HCT116 (cell line): ENCODE measurements around the gene ITPK1. TPM values are rescaled to one million over a fixed set of nuclear protein-coding genes. Genes with fewer than 3 reads are reported as not detected.

Experiments
- ATAC-seq: fragments of 200-7000 bp; cut with Tn5 transposase; 2 replicates; pipeline ENCODE4 v1.9.1; 2020; ENCODE audit warnings: mild to moderate bottlenecking, moderate library complexity
- BruUV-seq: library from RNA; stranded (reverse); fragments of 400-500 nt; replicated peaks from 2 replicates; lab custom pipeline; 2021; lab: Mats Ljungman, UMichigan
- CTCF ChIA-PET: fragments of 300-600 bp; sonication (Branson Sonifier 250); formaldehyde crosslinking; loops from one replicate; lab custom pipeline; 2021; ENCODE audit warnings: antibody characterized with exemption; lab: Charles Lee
- POLR2A ChIA-PET: fragments of 300-600, 350-600 bp; sonication (Branson Sonifier 250); formaldehyde crosslinking; loops from one replicate; lab custom pipeline; 2021; ENCODE audit warnings: antibody characterized with exemption; lab: Charles Lee
- RAD21 ChIA-PET, 2 experiments: fragments of 300-600 bp; sonication (Branson Sonifier 250); formaldehyde crosslinking; loops; one replicate each; lab custom pipeline; 2023; ENCODE audit warnings: low total read pairs in 2 of 2; ENCODE audit not compliant: uncharacterized antibody in 2 of 2, unreplicated experiment in 2 of 2, low non-redundant PET in 1 of 2; lab: Charles Lee
- DNase-seq: peaks from one replicate; pipeline ENCODE4 v3.0.0-alpha.2; 2010; ENCODE audit warnings: low read depth, low spot score
- H2AFZ ChIP-seq: fragments of 200-600 bp; shearing (Covaris generic), sonication (generic); 2 replicates; pipeline ENCODE4 v1.6.1; 2017; ENCODE audit warnings: low read depth, mixed run types, mixed read lengths, antibody characterized with exemption, low read length; ENCODE audit not compliant: poor library complexity, severe bottlenecking
- H3K27ac ChIP-seq: 2 replicates; pipeline ENCODE4 v1.5.1; 2012; ENCODE audit warnings: low read depth, low read length
- H3K27me3 ChIP-seq: fragments of 200-600 bp; sonication (generic); 2 replicates; pipeline ENCODE4 v1.6.1; 2016; ENCODE audit warnings: mixed run types, low read length, mixed read lengths; ENCODE audit not compliant: insufficient read depth
- H3K36me3 ChIP-seq, 2 experiments: fragments of 200-500 bp in 1 of 2; fragments of 200-600 bp in 1 of 2; sonication (Bioruptor generic) in 1 of 2; sonication (generic) in 1 of 2; 2 replicates each; pipeline versions ENCODE4 v1.5.1 to v1.6.1; 2014 to 2016; ENCODE audit warnings: low read length in 2 of 2, inconsistent platforms in 1 of 2, mixed read lengths in 1 of 2, mixed run types in 1 of 2; ENCODE audit not compliant: insufficient read depth in 2 of 2, control insufficient read depth in 1 of 2
- H3K4me1 ChIP-seq, 2 experiments: fragments of 200-600 bp in 1 of 2; sonication (generic) in 1 of 2; 2 replicates each; pipeline versions ENCODE4 v1.5.1 to v1.6.1; 2012 to 2017; ENCODE audit warnings: low read length in 2 of 2, inconsistent platforms in 1 of 2, mild to moderate bottlenecking in 1 of 2, mixed read lengths in 1 of 2, mixed run types in 1 of 2, moderate library complexity in 1 of 2; ENCODE audit not compliant: insufficient read depth in 2 of 2, control insufficient read depth in 1 of 2
- H3K4me2 ChIP-seq: fragments of 200-600 bp; sonication (generic); 2 replicates; pipeline ENCODE4 v1.6.1; 2017; ENCODE audit warnings: mixed run types, low read length, mixed read lengths
- H3K4me3 ChIP-seq, 2 experiments: fragments of 200-600 bp in 1 of 2; sonication (generic) in 1 of 2; replicated peaks in 1 of 2; 2 replicates each; pipeline ENCODE4 v1.5.1; 2011 to 2016; ENCODE audit warnings: low read length in 2 of 2, control low read depth in 1 of 2, low read depth in 1 of 2, mild to moderate bottlenecking in 1 of 2, mixed read lengths in 1 of 2, mixed run types in 1 of 2
- H3K79me2 ChIP-seq: fragments of 200-600 bp; sonication (generic); 2 replicates; pipeline ENCODE4 v1.6.1; 2017; ENCODE audit warnings: mild to moderate bottlenecking, mixed run types, low read length, moderate library complexity, mixed read lengths; ENCODE audit not compliant: insufficient read depth
- H3K9ac ChIP-seq: fragments of 200-600 bp; sonication (generic); 2 replicates; pipeline ENCODE4 v1.6.1; 2016; ENCODE audit warnings: low read length, mixed read lengths
- H3K9me2 ChIP-seq: fragments of 200-600 bp; sonication (generic), shearing (Covaris generic); 2 replicates; pipeline ENCODE4 v1.6.1; 2017; ENCODE audit warnings: mixed run types, mild to moderate bottlenecking, moderate library complexity; ENCODE audit not compliant: insufficient read depth
- H3K9me3 ChIP-seq, 2 experiments: fragments of 200-500 bp in 1 of 2; fragments of 200-600 bp in 1 of 2; sonication (Bioruptor generic) in 1 of 2; sonication (generic) in 1 of 2; 2 replicates each; pipeline ENCODE4 v1.6.1; 2014 to 2017; ENCODE audit warnings: low read length in 2 of 2, mixed read lengths in 2 of 2, inconsistent platforms in 1 of 2, low read depth in 1 of 2, mild to moderate bottlenecking in 1 of 2, mixed run types in 1 of 2, moderate library complexity in 1 of 2; ENCODE audit not compliant: control insufficient read depth in 1 of 2, insufficient read depth in 1 of 2
- H4K20me1 ChIP-seq: fragments of 200-600 bp; sonication (generic), shearing (Covaris generic); 2 replicates; pipeline ENCODE4 v1.6.1; 2017; ENCODE audit warnings: mixed run types, mild to moderate bottlenecking, moderate library complexity; ENCODE audit not compliant: insufficient read depth
- CTCF ChIP-seq, 3 experiments: fragments of 200-600 bp in 1 of 3; sonication (generic) in 1 of 3; IDR thresholded peaks in 2 of 3; conservative IDR thresholded peaks in 1 of 3; 2 replicates each; pipeline ENCODE4 v1.5.1; 2012 to 2017; ENCODE audit warnings: low read depth in 2 of 3, low read length in 2 of 3, antibody characterized with exemption in 1 of 3, borderline replicate concordance in 1 of 3, control low read depth in 1 of 3, mild to moderate bottlenecking in 1 of 3, mixed read lengths in 1 of 3, mixed run types in 1 of 3, moderate library complexity in 1 of 3; ENCODE audit not compliant: insufficient read depth in 1 of 3
- ELF1 ChIP-seq: IDR thresholded peaks from 2 replicates; pipeline ENCODE4 v1.6.1; 2012; ENCODE audit warnings: low read depth, borderline replicate concordance
- REST ChIP-seq: IDR thresholded peaks from 2 replicates; pipeline ENCODE4 v1.6.1; 2012; ENCODE audit warnings: low read depth
- SIN3A ChIP-seq: IDR thresholded peaks from 2 replicates; pipeline ENCODE4 v1.6.1; 2012; ENCODE audit warnings: low read depth
- ZNF274 ChIP-seq: fragments of 200-500 bp; sonication (Bioruptor generic); IDR thresholded peaks from 2 replicates; pipeline ENCODE4 v1.6.1; 2014; ENCODE audit warnings: mild to moderate bottlenecking, low read depth, low read length, inconsistent platforms
- intact Hi-C: fragments of 100-400 bp; cut with micrococcal nuclease; formaldehyde crosslinking; loops from 2 replicates; pipeline ENCODE4 v1.10.0; 2022
- total RNA-seq: library from RNA; stranded (reverse); gene quantifications from one replicate; pipeline ENCODE4 v1.2.1, GENCODE V29; 2021; ENCODE audit not compliant: unreplicated experiment

Gene ITPK1
- total RNA-seq, 1 experiment from 2014 or later = 70.2 TPM

- TF ChIP-seq REST (no peak), ZNF274 (no peak), SIN3A (no peak), ELF1 (no peak), CTCF (IDR thresholded peaks at IDR 0.05 in 2 of 3, conservative IDR thresholded peaks at IDR 0.05 in 1 of 3; ENCODE audit: borderline replicate concordance in 1 of 3, insufficient read depth in 1 of 3, low read depth in 2 of 3, low read length in 2 of 3) (no peak)
- TF ChIP-seq, all 23 proteins: peak for 0
- H3K27me3 ChIP-seq = no peaks in the 10 kb centered on the region
- BruUV-seq = no TSS peak
- H3K79me2 ChIP-seq = no peaks in the 10 kb centered on the region
- DNase-seq (no peak), ATAC-seq (no peak)
- peaks cover 7 to 11% of the 10 kb centered on the region in 2 experiments for H3K4me1 ChIP-seq
- no peaks in the 10 kb centered on the region for H3K9me3 ChIP-seq
- POLR2A ChIA-PET = interaction anchor here (1.1 kb wide), 1 partner anchor 16 kb away, joined by 3 read pairs; no protein-coding TSS in a partner anchor
- H4K20me1 ChIP-seq = no peaks in the 10 kb centered on the region
- H3K4me2 ChIP-seq = no peak overlapping the region
- RAD21 ChIA-PET = no interaction called here
- H2AFZ ChIP-seq = no peak overlapping the region
- intact Hi-C loops = no loop called here
- no peak overlapping the region for H3K9ac ChIP-seq
- CTCF ChIA-PET = interaction anchor here (0.9 to 1.8 kb wide), 2 partner anchors 9 to 15 kb away, joined by 3 to 5 read pairs; no protein-coding TSS in a partner anchor
- no peak overlapping the region for H3K27ac ChIP-seq
- H3K4me3 ChIP-seq = no peak overlapping the region
- H3K36me3 ChIP-seq = no peaks in the 10 kb centered on the region
- H3K9me2 ChIP-seq = no peaks in the 10 kb centered on the region
Observed at GRCh38 chr14:93128725-93129459, 13.2 kb upstream of the ITPK1 start.
